Dermis lymphatic vessel endothelial cell (primary cell): ENCODE measurements around the gene CNTRL. TPM values are rescaled to one million over a fixed set of nuclear protein-coding genes. Genes with fewer than 3 reads are reported as not detected.

Source experiments
- total RNA-seq: library from RNA; depleted of rRNA; stranded (reverse); fragments of >200 nt; gene quantifications from 2 replicates; pipeline ENCODE4 v1.2.1, GENCODE V29; 2014

CNTRL gene, protein sequence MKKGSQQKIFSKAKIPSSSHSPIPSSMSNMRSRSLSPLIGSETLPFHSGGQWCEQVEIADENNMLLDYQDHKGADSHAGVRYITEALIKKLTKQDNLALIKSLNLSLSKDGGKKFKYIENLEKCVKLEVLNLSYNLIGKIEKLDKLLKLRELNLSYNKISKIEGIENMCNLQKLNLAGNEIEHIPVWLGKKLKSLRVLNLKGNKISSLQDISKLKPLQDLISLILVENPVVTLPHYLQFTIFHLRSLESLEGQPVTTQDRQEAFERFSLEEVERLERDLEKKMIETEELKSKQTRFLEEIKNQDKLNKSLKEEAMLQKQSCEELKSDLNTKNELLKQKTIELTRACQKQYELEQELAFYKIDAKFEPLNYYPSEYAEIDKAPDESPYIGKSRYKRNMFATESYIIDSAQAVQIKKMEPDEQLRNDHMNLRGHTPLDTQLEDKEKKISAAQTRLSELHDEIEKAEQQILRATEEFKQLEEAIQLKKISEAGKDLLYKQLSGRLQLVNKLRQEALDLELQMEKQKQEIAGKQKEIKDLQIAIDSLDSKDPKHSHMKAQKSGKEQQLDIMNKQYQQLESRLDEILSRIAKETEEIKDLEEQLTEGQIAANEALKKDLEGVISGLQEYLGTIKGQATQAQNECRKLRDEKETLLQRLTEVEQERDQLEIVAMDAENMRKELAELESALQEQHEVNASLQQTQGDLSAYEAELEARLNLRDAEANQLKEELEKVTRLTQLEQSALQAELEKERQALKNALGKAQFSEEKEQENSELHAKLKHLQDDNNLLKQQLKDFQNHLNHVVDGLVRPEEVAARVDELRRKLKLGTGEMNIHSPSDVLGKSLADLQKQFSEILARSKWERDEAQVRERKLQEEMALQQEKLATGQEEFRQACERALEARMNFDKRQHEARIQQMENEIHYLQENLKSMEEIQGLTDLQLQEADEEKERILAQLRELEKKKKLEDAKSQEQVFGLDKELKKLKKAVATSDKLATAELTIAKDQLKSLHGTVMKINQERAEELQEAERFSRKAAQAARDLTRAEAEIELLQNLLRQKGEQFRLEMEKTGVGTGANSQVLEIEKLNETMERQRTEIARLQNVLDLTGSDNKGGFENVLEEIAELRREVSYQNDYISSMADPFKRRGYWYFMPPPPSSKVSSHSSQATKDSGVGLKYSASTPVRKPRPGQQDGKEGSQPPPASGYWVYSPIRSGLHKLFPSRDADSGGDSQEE (N-terminal part only)
- 8.2 and 14.2 TPM in 2 replicates for total RNA-seq

DNA sequence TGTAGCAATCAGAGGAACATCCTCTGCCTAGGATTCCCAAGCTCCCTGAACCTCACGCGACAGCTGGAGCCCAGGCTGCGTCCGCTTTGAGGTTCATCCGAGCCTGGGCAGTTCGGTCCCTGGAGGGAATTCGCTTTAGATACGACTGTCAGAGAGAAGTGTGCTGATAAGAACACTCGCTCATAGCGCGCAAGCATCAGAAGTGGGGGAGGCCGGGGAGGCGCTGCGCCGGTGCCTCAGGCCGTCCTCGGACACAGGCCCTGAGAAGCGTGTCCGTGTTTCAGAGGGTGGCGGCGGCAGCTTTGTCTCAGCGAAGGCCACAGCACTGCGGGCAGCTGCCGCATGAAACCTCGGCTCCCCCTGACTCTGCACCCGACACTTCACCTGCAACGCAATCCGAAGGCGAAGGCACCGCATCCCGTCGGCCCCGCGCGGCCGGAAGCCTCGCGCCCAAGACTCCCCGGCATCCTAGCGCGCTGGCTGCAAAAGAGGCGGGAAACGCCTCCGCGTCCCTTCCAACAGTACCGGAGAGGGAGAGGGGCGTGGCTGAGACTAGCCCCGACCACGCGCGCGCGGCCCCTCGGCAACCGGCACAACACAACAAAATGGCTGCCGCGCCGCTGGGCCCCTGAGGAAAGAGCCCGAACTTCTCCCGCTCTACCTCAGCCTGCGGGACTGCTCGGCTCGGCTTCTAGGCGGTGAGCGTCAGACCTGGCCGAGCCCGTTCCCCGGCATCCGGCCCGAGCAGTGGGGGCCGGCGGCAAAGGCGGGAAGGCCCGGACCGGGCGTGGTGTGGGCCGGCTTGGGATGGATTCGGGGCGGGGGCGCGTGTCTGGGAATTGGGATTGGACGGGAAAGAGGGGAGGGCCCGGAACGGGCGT lies at the start of gene CNTRL:
TSS of gene CNTRL (plus strand) at position 586 of the 881 bp plus-strand sequence. CDS start 13,372 bp downstream, outside the sequence.

DNA sequence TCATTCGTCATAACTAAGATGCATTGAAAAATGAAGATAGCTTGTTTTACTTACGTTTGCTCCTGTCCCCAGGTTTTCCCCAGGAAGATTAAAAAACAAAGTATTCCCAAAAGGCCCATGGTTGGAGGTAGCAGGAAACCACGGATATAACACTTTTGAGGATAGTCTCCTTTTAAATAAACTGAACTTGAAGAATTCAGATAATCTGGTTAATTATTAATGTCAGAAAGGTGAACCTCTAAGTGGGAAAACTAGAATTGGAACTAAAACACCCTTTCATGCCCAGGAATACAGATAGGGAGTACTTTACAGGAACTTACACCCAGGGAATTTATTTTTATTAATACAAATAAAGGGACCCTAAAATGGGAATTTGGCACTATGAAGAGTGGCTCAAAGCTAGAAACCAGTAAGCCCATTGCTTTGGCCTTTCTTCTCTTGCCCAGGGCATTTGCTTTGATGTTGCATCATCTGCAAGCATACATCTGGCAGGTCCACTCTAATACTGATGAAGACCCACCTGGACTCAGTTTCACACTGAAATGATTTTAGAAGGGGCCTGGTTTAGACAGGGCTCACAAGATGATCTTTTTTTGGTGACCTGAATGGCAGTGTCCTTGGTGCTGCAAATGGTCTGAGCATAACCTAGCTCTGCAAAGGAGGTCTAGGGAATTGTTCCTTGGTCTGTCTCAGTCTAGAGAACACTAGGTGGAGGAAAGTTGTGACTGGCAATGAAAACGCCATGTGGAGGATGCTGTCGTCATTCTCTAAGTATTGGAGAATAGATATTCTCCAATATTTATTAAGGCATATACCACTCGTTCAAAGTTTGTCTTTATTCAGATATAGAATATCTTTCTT lies 24.4 kb upstream of the CNTRL start, which contains the start of gene C5:
TSS of gene C5 (minus strand) at position 148 of the 861 bp plus-strand sequence. CDS start at position 119, 29 bp downstream.

DNA sequence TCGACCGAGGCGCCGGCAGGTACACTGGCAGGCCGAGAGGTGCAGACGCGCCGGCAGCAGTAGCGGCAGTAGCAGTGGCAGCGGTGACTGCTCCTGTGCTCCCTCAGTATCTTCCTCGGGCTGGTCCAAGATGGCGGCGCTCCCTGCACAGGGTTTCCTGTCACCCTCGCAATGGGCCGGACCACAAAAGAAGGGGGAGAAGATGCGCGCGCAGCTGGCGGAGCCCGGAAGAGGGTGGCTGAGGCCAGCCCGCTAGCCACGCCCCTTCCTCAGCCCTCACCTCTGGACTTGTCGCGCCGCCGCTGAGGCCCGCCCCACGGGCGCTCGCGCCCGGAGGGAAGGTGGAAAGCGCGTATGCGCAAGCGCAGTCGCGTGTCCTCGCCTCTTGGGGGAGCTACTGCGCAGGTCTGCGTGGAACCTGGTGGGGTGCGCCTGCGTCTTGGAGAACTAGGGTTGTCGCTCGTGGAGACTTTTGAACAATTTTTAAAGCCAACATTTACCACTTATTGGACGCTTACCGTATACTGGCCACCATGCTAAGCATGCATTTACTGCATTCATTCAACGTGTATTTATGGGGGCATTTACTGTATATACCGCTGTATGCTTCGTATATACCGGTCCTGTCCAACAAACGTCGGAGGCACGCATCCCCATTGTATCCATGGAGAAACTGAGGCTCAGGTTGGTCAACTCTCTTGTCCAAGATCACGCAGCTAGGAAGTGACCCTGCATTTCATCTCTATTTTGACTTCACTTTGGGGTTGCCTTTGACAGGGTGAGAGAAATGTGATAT lies 127.2 kb downstream of the CNTRL start, which contains the start of gene RAB14:
TSS of gene RAB14 (minus strand) at position 132 of the 796 bp plus-strand sequence. CDS start 8,457 bp downstream, outside the sequence.

Other genes with a start within 250 kb of the CNTRL start
- gene PSMD5, start 232.0 kb upstream of the CNTRL start, total RNA-seq: 19.3 and 22.0 TPM in 2 replicates
- gene PHF19, start 197.8 kb upstream of the CNTRL start, total RNA-seq: 9.4 and 12.0 TPM in 2 replicates
- 0.43 and 0.65 TPM in 2 replicates for gene TRAF1, start 148.2 kb upstream of the CNTRL start, total RNA-seq
- 0.98 and 1.1 TPM in 2 replicates for gene C5, start 24.7 kb upstream of the CNTRL start, total RNA-seq
- 29.4 and 35.2 TPM in 2 replicates for gene RAB14, start 126.9 kb downstream of the CNTRL start, total RNA-seq
- gene GSN, start 193.2 kb downstream of the CNTRL start, total RNA-seq: 305 and 426 TPM in 2 replicates